ENCODE measurements around the gene NUP210L. TPM values are rescaled to one million over a fixed set of nuclear protein-coding genes. Genes with fewer than 3 reads are reported as not detected.

Gene NUP210L
- polyA plus RNA-seq, 2 of the 4 experiments (the other 2 are of a cell fraction), result not detected

GRCh38 chr1:154171880-154172279 lies 17.0 kb upstream of the NUP210L start:
- POLR2A ChIA-PET, result no interaction called here
- H3K4me2 ChIP-seq, result no peak overlapping the region
- WGBS (ENCODE audit: missing lambda C conversion rate), result 89% methylated on average over 5 of the region's 5 CpGs
- H3K4me3 ChIP-seq, result no peak overlapping the region
- ATAC-seq, result no peak
- FAIRE-seq, result no peak
- DNase-seq (ENCODE audit: low read depth in 1 of 2, low spot score in 1 of 2), result no peak
- H3K9me3 ChIP-seq, result no peaks in the 10 kb centered on the region
- H3K4me1 ChIP-seq, result peaks cover 7% of the 10 kb centered on the region; the same call in 2 of the 3 replicates
- CTCF ChIA-PET, result no interaction called here
- H3K27ac ChIP-seq, result no peak overlapping the region
- TF ChIP-seq HOXB13 (CRISPR knock-in tag; IDR thresholded peaks at IDR 0.05; ENCODE audit: low read depth), result no peak
- TF ChIP-seq RARB (CRISPR knock-in tag; IDR thresholded peaks at IDR 0.05), result no peak
- no peak for TF ChIP-seq CHD2 (IDR thresholded peaks at IDR 0.05; ENCODE audit: low read length, partially characterized antibody)
- no peak for TF ChIP-seq CTCF (IDR thresholded peaks at IDR 0.05)
- TF ChIP-seq ZFP36 (IDR thresholded peaks at IDR 0.05; ENCODE audit: borderline replicate concordance, partially characterized antibody), result no peak
- no peak for TF ChIP-seq RCOR1 (IDR thresholded peaks at IDR 0.05; ENCODE audit: low read depth, low read length)
- no peak for TF ChIP-seq SREBF2 (IDR thresholded peaks at IDR 0.05)
- no peak for TF ChIP-seq FOSB (CRISPR knock-in tag; IDR thresholded peaks at IDR 0.05)
- no peak for TF ChIP-seq ZSCAN20 (CRISPR knock-in tag; IDR thresholded peaks at IDR 0.05)
- no peak for TF ChIP-seq KDM1A (IDR thresholded peaks at IDR 0.05; ENCODE audit: low read depth)
- no peak for TF ChIP-seq REST (IDR thresholded peaks at IDR 0.05)

- no peak overlapping the region for H3K4me2 ChIP-seq
- FAIRE-seq, result no peak
- no peak overlapping the region for H3K27ac ChIP-seq
- DNase-seq (ENCODE audit: low read depth in 1 of 2, low spot score in 1 of 2), result no peak
- ChIA-PET POLR2A (no interaction called here), CTCF (interaction anchor here (1.1 kb wide), 1 partner anchor 10 kb away, joined by 5 read pairs; no protein-coding TSS in a partner anchor)
- no peak for TF ChIP-seq MAX (IDR thresholded peaks at IDR 0.05)
- no peak for TF ChIP-seq USF2 (IDR thresholded peaks at IDR 0.05)
- no peak for TF ChIP-seq ATOH8 (CRISPR knock-in tag; IDR thresholded peaks at IDR 0.05; ENCODE audit: low read depth)
- TF ChIP-seq NR3C1 (IDR thresholded peaks at IDR 0.05), result no peak
- TF ChIP-seq E2F6 (IDR thresholded peaks at IDR 0.05; ENCODE audit: borderline replicate concordance, low read depth), result no peak
- no peak for TF ChIP-seq FOSL2 (IDR thresholded peaks at IDR 0.05)
- no peak for TF ChIP-seq FOSL2 (CRISPR knock-in tag; IDR thresholded peaks at IDR 0.05)
- TF ChIP-seq HOXA7 (CRISPR knock-in tag; IDR thresholded peaks at IDR 0.05), result no peak
- no peak for TF ChIP-seq HOXB13 (CRISPR knock-in tag; IDR thresholded peaks at IDR 0.05; ENCODE audit: low read depth)
- no peak for TF ChIP-seq MYC (IDR thresholded peaks at IDR 0.05; ENCODE audit: borderline replicate concordance, low read length)
- TF ChIP-seq POLR2A (IDR thresholded peaks at IDR 0.05; ENCODE audit: low read length), result no peak
- no peak for TF ChIP-seq ZFP36 (IDR thresholded peaks at IDR 0.05; ENCODE audit: borderline replicate concordance, partially characterized antibody)
- TF ChIP-seq CHD2 (IDR thresholded peaks at IDR 0.05; ENCODE audit: low read length, partially characterized antibody), result no peak
- no peak for TF ChIP-seq ELK1 (IDR thresholded peaks at IDR 0.05; ENCODE audit: low read depth, low read length)
- TF ChIP-seq RARB (CRISPR knock-in tag; IDR thresholded peaks at IDR 0.05), result no peak
- TF ChIP-seq HOXB5 (CRISPR knock-in tag; IDR thresholded peaks at IDR 0.05), result no peak
- TF ChIP-seq EHMT2 (IDR thresholded peaks at IDR 0.05; ENCODE audit: low read depth), result no peak
- TF ChIP-seq CBX8 (IDR thresholded peaks at IDR 0.05), result no peak
- TF ChIP-seq MAFK (IDR thresholded peaks at IDR 0.05; ENCODE audit: partially characterized antibody), result no peak
- 97% methylated on average over 4 of the region's 4 CpGs for WGBS (ENCODE audit: missing lambda C conversion rate)
- ATAC-seq, result no peak
- H3K4me3 ChIP-seq, result no peak overlapping the region
- no peaks in the 10 kb centered on the region for H3K9me3 ChIP-seq
- peaks cover under 1% of the 10 kb centered on the region; the same call in 2 of the 3 replicates for H3K4me1 ChIP-seq
These were observed 16.3 kb upstream of the NUP210L start for GRCh38 chr1:154171223-154171583.
